ENCODE measurements around the gene STYXL2. TPM values are rescaled to one million over a fixed set of nuclear protein-coding genes. Genes with fewer than 3 reads are reported as not detected.
A peak's percentile ranks its signal among the peaks of the same experiment; 100 is the strongest.

STYXL2 gene
- total RNA-seq, 1 donor from 2014 or later: 0.27 TPM

- peaks cover 2% of the 10 kb centered on the region for H3K9me3 Mint-ChIP-seq (ENCODE audit: unreplicated experiment)
- no peak for DNase-seq
- no peak overlapping the region for H3K27ac Mint-ChIP-seq (ENCODE audit: unreplicated experiment)
- H3K4me3 Mint-ChIP-seq (ENCODE audit: unreplicated experiment): no peak overlapping the region
- no peaks in the 10 kb centered on the region for H3K36me3 Mint-ChIP-seq (ENCODE audit: unreplicated experiment)
- H3K4me1 Mint-ChIP-seq (ENCODE audit: low read depth, unreplicated experiment): no peaks in the 10 kb centered on the region
- TF ChIP-seq CTCF (IDR thresholded peaks at IDR 0.05; ENCODE audit: partially characterized antibody, unreplicated experiment): no peak
- peaks cover 3% of the 10 kb centered on the region for H3K27me3 Mint-ChIP-seq (ENCODE audit: unreplicated experiment)
Measured at GRCh38 chr1:167054946-167055630, 38.8 kb upstream of the STYXL2 start.

GRCh38 chr1:167056529-167057231 is 37.2 kb upstream of the STYXL2 start:
- peaks cover 5% of the 10 kb centered on the region for H3K27me3 Mint-ChIP-seq (ENCODE audit: unreplicated experiment)

GRCh38 chr1:167057241-167057688 is 36.6 kb upstream of the STYXL2 start:
- H3K36me3 Mint-ChIP-seq (ENCODE audit: unreplicated experiment): no peaks in the 10 kb centered on the region
- no peak for TF ChIP-seq CTCF (IDR thresholded peaks at IDR 0.05; ENCODE audit: partially characterized antibody, unreplicated experiment)
- peaks cover 4% of the 10 kb centered on the region for H3K9me3 Mint-ChIP-seq (ENCODE audit: unreplicated experiment)
- no peaks in the 10 kb centered on the region for H3K4me1 Mint-ChIP-seq (ENCODE audit: low read depth, unreplicated experiment)
- no peak overlapping the region for H3K27ac Mint-ChIP-seq (ENCODE audit: unreplicated experiment)
- H3K27me3 Mint-ChIP-seq (ENCODE audit: unreplicated experiment): peaks cover 5% of the 10 kb centered on the region
- peak; percentile 49 for DNase-seq
- no peak overlapping the region for H3K4me3 Mint-ChIP-seq (ENCODE audit: unreplicated experiment)

More at GRCh38 chr1:167056529-167057231, 37.2 kb upstream of the STYXL2 start:
- Mint-ChIP-seq H3K4me3 (ENCODE audit: unreplicated experiment) (no peak overlapping the region), H3K4me1 (ENCODE audit: low read depth, unreplicated experiment) (no peaks in the 10 kb centered on the region), H3K27ac (ENCODE audit: unreplicated experiment) (no peak overlapping the region), H3K36me3 (ENCODE audit: unreplicated experiment) (no peaks in the 10 kb centered on the region), H3K9me3 (ENCODE audit: unreplicated experiment) (peaks cover 4% of the 10 kb centered on the region)
- no peak for TF ChIP-seq CTCF (IDR thresholded peaks at IDR 0.05; ENCODE audit: partially characterized antibody, unreplicated experiment)
- no peak for DNase-seq

- H3K4me3 Mint-ChIP-seq (ENCODE audit: unreplicated experiment): no peak overlapping the region
- H3K27ac Mint-ChIP-seq (ENCODE audit: unreplicated experiment): no peak overlapping the region
- H3K4me1 Mint-ChIP-seq (ENCODE audit: low read depth, unreplicated experiment): no peaks in the 10 kb centered on the region
- peaks cover 1% of the 10 kb centered on the region for H3K9me3 Mint-ChIP-seq (ENCODE audit: unreplicated experiment)
- peak; percentile 85 for DNase-seq
- H3K36me3 Mint-ChIP-seq (ENCODE audit: unreplicated experiment): no peaks in the 10 kb centered on the region
- H3K27me3 Mint-ChIP-seq (ENCODE audit: unreplicated experiment): peaks cover 5% of the 10 kb centered on the region
- peak; percentile 96 for TF ChIP-seq CTCF (IDR thresholded peaks at IDR 0.05; ENCODE audit: partially characterized antibody, unreplicated experiment)
Measured at GRCh38 chr1:167059045-167059808, 34.6 kb upstream of the STYXL2 start.
